GM12874 (cell line): Measurements from ENCODE around the gene PRMT2.

Source experiments
- TF ChIP-seq, protein P1 (sequence below): IDR thresholded peaks from 2 replicates; pipeline ENCODE4 v1.5.1; 2011; ENCODE audit warnings: low read depth, mild to moderate bottlenecking, control low read depth, low read length, moderate library complexity; ENCODE audit not compliant: insufficient read depth

The PRMT2 gene

DNA sequence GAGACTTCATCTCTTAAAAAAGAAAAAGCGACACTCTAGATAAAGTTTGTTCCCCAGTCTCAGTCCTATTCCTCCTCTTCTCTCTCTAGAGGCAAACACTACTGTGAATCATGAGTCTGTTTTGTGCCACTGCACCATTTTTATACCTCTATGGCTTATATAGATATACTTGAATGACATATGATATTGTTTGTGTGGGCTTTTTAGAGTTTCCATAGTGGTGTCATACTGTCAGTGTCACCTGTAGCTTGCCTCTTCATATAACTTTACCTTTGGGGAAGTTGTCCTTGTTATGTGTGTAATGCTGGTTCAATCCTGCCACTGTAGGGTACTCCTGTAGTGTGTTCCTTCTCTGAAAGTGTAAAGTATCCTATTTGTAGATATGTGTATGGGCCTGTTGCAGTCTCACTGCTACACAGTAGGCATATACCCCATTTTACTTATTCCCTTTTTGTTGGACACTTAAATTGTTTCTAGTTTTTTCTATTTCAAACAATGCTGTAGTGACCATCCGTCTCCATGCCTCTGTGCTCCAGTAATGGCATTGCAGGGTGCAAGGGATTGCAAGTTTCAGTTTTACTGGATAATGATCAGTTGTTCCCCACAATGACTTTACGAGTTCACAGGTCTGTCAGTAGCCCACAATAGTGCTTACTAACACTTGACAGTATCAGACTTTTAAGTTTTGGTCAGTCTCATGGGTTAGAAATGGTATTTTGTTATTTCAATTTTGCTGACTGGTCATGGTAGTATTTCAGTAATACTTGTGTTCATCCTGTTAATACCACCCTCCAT, 2.7 kb downstream of the PRMT2 start:
- TF ChIP-seq, protein P1, sequence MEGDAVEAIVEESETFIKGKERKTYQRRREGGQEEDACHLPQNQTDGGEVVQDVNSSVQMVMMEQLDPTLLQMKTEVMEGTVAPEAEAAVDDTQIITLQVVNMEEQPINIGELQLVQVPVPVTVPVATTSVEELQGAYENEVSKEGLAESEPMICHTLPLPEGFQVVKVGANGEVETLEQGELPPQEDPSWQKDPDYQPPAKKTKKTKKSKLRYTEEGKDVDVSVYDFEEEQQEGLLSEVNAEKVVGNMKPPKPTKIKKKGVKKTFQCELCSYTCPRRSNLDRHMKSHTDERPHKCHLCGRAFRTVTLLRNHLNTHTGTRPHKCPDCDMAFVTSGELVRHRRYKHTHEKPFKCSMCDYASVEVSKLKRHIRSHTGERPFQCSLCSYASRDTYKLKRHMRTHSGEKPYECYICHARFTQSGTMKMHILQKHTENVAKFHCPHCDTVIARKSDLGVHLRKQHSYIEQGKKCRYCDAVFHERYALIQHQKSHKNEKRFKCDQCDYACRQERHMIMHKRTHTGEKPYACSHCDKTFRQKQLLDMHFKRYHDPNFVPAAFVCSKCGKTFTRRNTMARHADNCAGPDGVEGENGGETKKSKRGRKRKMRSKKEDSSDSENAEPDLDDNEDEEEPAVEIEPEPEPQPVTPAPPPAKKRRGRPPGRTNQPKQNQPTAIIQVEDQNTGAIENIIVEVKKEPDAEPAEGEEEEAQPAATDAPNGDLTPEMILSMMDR = no peak

DNA sequence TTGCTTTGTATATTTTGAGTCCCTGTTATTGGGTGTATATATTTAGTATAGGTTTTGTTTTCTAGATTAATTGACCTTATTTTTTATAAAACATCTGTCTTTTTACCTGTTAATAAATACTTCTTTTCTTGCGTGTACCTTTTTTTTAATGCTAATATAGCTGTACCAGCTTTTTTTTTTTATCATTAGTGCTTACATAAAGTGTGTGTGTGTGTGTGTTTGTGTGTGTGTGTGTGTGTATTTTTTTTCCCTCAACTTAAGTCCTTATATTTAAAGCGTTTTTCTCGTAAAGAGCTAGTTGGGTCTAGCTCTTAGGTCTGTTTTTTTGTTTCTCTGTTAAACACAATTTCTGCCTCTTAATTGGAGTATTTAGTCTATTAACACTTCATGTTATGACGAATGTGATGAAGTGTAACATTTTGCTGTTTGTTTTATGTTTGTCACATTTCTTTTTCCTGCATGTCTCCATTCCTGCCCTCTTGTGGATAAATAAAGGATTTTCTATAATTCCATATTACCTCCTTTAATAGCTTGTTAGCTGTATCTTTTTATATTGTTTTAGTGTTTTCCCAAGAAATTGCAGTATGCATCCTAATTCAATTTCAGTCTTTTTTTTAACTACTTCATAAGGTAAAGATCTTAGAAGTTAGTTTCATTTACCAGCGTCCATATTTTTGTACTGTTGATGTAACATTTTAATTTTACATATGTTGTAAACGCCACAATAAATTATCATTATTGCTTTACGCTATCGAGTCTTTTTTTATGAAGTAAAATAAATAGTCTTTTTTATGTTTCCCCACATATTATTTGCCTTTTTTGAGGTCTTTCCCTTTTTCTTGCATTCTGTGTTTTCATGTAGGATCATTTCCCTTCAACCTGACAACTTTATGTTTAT, 4.3 kb downstream of the PRMT2 start:
- TF ChIP-seq, protein P1 = no peak

DNA sequence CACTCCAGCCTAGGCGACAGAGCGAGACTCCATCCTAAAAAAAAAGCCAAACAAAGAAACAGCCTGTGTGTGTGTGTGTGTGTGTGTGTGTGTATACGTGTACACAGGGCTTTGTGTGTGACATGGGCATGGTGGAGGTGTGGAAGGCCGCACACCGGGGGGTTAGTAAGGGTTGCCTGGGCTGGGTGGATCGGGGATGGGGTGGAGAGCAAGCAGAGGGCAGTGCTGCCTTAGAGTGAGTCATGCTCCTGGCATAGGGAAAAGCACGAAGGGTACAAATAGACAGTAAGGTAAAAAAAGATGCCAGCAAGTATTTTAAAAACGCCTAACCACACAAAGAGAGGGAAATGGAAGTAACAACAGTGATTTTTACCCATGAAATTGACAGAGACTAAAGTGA, 6.2 kb downstream of the PRMT2 start:
- TF ChIP-seq, protein P1 = no peak

DNA sequence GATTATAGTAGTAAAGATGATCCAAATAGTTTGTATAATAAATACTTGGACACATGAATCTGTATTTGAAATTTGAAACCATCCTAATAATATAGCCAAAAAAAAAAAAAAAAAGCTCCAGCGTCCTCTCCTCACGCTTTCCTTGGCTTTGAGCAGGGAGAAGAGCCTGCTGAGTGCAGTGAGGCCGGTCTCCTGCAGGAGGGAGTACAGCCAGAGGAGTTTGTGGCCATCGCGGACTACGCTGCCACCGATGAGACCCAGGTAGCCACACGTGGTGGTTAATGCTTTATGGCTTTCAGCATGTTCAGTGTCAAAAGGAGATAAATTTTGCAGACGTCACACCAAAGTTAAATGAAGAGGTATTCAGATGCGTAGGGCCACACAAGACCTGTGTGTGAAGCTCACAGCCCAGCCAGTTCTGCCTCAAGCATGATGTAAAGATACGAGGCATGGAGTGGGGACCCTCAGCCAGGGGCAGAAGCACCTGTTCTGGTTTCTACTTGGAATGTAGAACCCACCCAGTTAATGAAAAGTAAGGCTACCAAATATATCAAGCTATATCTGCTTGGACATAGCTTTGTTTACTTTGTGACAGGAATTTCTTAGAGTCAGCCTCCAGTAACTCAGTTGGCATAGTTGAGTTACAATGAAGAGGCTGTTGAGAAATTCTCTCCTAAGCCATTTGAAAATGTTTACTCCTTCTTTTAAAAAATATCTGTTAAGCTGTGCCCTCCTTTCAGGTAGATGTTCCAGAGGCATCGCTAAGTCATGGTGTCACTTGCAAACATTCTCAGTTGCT, 8.1 kb downstream of the PRMT2 start:
- TF ChIP-seq, protein P1 = no peak

DNA sequence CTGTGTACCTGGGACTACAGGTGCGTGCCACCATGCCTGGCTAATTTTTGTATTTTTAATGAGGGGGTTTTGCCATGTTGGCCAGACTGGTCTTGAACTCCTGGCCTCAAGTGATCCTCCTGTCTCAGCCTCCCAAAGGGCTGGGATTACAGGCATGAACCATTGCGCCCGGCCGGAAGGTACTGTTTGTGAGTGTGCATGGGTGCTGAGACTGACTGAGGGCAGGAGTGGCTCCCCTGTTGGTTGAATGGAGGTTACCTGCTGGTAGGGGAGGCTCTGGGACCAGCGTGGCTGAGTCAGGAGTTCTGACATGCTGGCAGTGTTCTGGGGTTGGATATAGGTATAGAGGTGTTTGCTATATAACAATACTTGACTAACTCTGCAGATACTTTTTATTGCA, 10.4 kb downstream of the PRMT2 start:
- TF ChIP-seq, protein P1 = no peak

DNA sequence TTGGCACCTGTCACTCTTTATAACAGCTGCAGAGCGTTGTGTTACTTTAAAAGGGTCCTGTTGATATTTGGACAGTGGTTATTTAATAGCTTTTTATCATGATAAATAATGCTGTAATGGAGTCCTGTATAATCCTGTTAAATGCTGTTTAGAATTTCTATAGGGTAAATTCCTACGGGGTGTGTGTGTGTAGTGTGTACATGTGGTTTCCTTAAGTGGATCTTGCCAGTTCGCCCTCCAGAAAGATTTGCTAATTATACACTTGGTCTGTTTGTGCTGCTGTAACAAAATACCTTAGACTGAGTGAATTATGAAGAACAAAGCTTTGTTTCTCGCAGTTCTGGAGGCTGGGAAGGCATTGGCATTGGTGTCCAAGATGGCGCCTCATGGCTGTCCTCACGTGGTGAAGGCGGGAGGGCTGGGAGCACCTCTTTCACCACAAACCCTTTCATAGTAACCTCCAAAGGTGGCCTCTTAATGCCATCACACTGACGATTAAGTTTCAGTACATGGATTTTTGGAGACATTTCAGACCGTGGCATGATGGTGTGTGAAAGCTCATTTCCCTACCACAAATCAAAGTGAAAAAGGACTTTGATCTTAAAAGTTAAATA, 11.2 kb downstream of the PRMT2 start:
- TF ChIP-seq, protein P1 = no peak

DNA sequence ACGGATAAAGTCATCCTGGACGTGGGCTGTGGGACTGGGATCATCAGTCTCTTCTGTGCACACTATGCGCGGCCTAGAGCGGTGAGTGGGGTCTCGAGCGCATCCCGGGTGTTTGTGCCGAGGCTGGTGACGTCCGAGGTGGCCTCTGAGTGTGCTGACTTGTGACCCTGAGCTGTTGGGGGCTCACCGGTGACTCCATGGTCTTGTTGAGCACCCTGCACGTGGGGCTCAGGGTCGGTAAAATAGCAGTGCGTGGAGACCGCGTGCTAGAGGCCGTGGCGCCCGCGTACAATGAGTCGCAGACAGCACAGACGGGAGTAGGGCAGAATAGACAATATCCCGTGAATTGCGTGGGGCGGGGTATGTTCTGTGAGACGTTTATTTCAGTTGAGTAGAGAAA, 13.1 kb downstream of the PRMT2 start:
- TF ChIP-seq, protein P1 = no peak
